ENCODE measurements around the gene ACBD4.

GRCh38 chr17:45110676-45111611 is 24.5 kb upstream of the ACBD4 start:
- TF ChIP-seq POLR2A (IDR thresholded peaks at IDR 0.05) (no peak), CTCF (IDR thresholded peaks at IDR 0.05) (no peak)

Measured in esophagus squamous epithelium (tissue), 4 donors.